GDM1 (cell line): ENCODE results near the gene DPM2.

Experiments
- DNase-seq: peaks from one replicate; lab custom pipeline; 2025; lab: John Stamatoyannopoulos, UW

The DPM2 gene

DNA sequence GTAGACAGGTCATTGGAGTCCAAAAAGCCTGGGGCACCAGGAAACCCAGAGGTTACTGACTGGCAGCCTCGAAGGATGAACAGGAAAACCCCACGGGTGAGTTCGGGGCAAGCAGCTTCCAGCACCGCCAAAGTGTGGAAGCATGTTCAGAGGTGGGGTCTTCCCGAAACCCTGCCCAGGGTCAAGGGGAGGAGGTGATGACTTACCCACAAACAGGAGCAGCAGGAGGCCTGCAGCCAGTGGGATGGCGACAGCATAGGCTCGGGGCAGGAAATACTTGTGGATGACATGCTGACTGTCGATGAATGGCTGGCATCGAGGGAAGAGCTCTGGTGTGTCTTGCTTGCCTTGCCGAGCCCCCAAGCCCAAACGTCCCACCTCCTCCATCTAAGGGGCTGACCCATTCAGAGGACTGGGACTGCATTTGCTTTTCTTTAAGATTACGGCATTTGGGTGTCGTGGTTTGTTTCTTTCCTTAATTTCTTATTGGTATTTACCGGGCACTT lies 1.3 kb downstream of the DPM2 start:
- DNase-seq, result no peak

DNA sequence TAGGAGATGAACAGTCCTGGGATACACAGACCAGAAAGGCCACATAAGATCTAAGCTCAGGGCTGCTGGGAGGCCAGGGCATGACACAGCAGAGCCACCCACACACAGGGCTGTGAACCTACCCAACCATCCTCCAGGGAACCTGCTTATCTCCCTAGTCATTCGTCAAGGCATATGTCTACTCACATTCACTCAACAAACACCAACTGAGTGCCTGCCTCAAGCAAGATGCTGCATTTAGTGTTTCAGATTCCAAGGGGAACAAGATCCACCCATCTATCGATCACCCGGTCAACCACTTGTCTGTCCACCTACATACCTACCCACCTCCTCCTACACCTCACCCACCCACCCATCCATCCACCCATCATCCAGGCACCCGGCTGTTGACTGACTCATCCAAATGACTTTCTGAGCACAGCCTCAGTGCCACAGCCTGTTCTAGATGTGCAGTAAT lies 1.9 kb downstream of the DPM2 start:
- DNase-seq, result no peak

DNA sequence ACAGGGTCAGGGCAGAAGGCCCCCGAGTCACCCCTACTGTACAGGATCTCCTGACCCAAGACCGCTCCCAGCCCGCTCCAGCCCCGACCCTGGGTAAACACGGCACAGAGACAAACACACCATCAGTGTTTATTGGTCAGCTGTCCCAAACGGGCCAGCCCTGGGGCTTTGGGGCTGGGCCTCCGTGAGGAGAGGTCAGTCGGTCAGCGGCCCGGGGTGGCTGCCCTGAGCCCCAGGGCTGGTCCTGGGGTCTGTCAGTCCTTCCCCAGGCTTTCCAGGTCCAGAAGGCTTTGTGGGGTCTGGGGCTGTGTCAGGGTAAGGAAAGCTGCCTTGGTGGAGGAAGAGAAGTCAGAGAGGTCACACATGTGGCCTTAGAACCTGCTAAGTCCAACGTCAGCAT lies 2.7 kb downstream of the DPM2 start:
- no peak for DNase-seq

DNA sequence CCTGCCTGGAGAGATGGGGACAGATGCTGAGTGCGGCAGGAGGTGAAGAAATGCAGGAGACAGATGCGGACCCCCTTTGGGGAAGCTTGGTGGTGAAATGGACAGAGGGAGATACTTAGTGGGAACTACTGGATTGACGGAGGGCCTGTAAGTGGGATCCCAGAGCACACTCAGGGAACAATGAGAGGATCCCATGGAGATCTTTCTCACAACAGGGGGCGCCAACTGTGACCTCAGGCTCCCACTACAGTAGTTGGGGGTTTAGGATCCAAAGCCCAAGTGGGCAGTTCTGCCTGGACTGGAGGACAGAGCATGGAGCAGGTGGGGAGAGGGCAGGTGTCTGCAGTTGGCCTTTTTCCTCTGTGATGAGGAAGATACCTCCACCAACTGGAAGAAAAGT lies 3.4 kb downstream of the DPM2 start:
- DNase-seq, result no peak

DNA sequence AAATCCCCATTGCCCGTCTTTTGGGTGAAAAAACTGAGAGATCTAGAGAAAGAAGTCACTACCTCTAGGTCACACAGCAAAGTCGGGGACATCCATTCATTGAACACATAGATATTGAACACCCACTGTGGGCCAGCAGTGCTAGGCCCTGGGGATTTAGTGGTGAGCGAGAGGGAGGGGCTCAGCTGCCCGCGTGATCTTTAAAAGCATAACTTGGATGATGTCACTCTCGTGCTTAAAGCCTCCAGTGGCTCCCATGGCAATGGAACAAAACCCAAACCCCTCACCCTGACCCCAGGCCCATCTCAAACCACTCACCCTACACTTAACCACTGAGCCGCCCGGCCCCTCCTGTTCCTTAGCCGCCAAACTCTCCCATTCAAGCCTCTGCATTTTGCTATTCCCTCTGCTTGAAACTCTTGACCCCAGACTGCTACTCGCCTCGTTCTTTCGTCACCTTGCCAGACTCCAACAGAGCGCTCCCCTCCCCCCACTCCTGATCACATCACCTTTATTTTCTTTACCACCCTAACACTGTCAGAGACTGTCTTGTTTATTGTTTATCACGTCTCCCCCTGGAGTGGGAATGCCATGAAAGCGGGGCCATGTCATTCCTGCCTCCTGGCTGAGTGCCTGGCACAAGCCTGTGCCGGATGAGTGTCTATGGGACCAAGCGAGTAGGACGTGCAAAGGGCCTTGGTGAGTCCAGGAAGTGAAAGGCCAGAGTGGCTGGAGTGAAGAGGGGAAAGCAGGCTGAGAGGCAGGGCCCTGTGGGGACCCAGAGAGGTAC lies 6.4 kb downstream of the DPM2 start:
- DNase-seq, result no peak

DNA sequence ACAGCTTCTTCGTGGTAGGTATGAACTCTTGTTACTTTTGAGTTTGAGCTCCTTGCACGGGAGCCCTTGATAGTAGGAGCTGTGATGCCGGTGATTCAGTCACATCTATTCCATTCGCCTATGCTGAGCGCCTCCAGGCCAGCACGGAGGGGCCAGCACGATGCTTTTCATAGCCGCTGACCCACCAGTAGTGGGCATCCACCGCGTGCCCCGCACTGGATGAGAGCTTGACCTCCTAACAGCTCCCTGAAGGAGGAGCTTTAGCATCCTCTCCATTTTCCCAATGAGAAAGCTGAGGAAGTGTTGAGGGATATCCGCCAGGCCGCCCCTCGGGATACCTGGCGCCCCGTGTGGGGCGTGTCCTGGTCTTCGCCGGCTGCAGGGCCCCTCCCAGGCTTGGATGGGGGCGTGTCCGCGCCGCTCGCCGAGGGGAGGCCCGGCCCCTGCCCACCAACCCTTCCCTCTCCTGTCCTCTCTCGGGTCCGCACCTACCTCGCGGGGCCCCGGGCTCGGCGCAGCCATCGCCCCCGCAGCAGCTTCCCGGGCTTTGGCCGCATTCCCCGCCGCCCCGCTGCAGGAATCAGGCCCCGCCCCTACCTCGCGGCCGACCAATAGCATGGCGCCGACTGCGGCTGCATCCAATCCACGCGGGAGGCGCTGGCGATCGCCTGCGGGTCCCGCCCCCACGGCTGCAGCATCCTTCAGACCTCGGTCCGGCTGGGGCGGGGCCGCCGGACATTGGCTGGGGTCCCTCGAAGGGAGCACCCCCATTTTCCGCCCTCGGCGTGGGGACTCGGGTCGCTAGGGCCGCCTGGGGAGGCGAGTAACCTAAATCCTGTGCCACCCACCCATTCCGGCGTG lies 7.2 kb downstream of the DPM2 start, which contains the start of gene PIP5KL1:
Gene PIP5KL1 (minus strand): TSS at position 547 of the 861 bp plus-strand sequence. CDS start 25 bp downstream, at position 522.
- DNase-seq, result peak; percentile 29

DNA sequence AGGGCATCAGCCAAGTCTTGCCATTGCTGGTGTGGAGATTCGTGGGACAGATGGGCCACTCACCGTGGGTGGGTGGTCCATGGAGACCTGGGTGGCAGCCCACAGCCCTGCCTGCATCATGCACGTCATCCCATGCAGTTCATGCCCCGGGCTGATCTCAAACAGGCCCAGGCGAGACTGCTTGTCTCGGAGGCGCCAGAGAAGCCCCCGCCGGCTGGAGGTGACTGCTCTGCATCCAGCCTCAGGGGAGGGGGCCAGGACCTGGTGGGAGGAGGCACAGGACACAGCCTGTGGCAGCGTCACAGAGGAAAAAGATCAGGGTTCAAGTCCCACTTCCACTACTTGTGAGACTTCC lies 8.1 kb downstream of the DPM2 start:
- DNase-seq, result no peak

DNA sequence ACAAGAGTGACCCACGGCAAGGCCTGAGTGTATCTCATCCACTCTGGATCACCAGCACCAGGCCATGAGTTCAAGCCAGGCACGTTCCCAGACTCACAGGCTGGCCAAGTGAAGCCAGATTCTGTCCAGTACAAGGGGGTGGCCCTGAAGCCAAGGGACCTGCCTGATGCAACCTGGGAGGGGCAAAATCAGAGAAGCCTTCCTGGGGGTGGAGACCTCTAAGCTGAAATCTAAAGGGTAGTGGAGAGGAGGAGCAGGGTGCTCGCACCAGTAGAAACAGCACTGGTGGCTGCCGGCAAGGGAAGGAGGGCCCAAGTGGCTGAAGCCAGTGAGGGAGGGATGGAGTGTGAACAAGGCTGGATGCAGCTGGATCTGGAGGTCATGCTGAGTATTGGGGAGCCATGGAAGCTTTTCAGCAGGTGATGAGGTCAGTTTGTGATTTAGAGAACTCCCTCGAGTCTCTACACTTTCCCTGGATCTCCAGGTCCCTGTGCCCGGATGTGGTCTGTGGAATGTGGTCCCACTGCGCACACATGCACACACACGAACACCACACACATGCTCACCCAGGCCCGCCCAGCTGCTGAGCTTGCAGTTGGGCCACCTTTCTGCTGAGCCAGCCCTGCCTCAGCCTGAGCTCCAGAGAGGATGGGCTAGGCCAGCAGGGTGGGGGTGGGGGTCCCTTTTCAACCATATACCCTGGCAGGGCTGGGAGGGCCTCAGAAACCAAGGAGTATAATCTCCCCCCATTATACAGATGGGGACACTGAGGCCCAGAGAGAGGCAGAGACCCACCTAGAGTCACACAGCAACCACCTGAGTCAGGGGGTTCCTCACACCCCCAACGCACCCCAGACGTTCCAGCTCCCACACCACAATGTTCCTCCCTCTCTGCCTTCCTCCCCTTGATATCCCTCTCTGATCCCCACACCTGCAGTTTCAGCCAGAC lies 8.7 kb downstream of the DPM2 start:
- no peak for DNase-seq

DNA sequence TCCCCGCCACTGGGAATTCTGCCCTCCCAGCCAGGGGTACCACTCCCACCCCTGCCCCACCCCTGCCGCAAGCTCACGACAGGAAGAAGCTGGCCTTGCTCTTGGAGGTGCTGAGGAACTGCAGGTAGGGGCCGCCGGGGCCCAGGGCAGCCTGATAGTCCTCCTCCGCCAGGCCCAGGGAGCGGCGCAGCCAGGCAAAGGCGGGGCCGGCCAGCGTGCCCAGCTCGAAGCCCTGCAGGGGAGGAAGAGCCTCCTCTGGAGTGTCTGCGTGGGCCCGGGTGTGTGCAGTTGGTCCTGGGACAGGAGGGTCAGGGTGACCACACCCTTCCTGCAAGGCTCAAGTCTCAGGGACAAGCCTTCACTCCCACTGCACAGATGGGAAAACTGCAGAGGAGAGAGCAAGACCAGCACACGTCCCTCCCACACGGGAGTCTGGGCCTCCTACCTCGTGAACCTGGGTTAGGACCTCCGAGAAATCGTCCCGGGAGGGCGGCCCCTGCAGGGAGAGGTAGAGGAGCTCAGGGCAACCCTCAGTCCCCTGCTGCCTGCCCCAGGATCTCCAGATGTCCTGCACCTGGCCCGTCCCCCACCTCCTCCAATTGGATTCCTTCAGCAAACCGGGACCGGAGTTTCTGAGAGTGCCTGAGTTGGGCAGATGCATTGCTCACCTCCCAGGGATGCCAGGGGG lies 9.5 kb downstream of the DPM2 start:
- DNase-seq, result no peak

DNA sequence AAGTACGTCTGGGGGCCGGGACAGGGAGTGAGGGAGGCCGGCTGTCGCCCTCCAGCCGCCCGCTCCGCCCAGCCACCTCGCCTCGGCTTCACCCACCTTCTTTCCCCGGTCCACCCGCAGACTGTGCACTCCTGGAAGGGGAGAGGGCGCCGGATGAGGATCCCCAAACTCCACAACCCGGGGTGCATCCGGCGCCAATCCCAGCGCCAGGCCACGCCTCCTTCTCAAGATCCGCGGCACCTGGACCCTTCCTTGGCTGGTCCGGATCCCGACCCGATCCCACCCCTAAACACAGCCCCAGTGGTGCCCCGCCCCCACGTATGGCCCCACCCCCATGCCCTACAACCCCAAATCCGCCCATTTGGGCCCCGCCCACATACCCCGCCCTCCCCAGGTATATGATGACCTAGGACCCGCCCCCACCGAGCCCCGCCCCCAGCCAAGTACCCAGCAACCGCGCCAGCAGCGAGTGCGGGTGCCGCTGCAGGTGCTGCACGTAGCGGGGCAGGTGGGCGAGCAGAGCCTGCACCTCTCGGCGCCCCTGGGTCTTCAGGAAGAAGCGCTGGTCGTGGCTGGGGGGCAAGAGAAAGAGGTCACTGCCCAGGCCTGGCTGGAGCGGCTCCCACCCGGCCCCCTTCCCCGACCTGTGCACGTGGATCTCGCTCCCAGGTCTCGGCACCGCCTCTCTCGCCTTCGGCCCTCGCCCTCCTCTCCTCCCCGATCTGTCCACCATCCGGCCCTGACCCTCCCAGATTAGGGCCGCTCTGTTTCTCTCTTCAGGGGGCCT lies 10.3 kb downstream of the DPM2 start:
- no peak for DNase-seq

DNA sequence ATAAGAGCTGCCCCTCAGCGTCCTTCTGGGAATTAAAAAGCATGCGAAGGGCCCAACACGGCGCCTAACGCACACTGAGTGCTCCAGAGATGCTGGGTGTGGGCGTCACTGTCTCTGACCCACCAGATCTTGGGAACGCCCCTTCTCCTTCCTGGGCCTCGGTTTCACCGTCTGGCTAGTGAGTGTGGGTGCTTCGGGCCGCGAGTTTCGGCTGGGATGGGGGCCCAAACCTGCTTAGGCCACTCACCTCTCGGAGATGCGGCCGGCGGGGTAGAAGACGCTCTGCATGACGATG lies 10.8 kb downstream of the DPM2 start:
- DNase-seq, result no peak

DNA sequence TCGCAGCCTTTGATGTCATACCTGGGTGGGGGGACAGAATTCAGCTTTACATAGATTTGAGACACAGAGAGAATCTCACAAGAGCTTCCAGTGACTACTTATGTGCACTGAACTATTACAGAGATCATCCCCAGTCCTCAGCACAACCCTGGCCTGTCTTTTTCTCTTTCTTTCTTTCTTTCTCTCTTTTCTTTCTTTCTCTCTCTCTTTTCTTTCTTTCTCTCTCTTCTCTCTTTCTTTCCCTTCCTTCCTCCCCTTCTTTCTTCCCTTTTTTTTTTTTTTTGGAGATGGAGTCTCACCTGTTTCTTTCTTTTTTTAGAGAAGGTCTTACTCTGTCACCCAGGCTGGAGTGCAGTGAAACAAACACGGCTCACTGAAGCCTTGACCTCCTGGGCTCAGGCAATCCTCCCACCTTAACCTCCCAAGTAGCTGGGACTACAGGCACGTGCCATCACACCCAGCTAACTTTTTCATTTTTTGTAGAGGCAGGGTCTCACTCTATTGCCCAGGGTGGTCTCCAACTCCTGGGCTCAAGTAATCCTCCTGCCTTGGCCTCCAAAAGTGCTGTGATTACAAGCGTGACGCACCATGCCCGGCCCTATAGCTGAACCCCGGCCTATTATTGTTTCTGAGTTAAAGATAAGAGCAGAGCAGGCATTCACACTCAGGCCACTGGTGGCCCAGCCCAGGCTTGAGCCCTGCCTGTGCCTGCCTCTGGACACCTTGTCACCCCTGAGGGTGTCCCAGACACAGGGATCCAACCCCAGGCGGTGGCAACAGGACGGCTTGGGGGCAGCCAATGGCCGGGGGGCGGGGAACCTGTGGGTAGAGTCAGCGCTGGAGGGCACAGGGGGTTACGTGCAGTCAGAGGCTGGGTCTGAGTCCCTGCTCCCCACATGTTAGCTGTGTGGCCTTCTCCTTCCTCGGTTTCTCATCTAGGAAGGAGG lies 11.4 kb downstream of the DPM2 start:
- no peak for DNase-seq

DNA sequence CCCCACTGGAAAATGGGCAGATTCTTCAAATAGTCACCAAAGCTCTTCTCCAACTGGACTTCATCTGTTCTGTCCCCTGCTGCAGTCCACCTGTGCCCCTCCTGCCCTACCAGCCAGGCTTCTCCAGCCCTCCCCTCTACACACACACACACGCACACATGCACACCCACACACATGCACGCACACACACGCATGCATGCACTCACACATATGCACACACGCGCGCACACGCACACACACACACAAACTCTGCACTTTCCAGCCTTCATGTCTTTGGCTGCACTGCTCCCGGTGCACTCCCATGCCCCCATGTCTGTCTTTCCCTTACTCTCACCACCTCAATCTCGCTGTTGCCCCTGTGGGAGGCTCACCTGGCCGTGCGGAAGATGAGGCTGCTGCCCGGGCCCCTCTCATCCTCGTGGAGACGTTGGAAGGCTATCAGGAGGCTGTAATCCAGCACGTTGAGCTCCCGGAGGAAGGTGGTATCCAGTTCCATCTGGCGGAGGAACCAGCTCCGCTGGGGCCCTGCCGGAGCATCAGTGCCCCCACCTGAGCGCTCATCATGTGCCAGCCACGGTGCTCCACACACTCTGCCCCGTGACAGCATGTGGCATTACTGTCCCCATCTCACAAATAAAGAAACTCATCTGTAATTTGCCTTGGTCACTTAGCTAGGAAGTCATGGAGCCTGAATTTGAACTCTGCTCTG lies 12.8 kb downstream of the DPM2 start:
- DNase-seq, result no peak

DNA sequence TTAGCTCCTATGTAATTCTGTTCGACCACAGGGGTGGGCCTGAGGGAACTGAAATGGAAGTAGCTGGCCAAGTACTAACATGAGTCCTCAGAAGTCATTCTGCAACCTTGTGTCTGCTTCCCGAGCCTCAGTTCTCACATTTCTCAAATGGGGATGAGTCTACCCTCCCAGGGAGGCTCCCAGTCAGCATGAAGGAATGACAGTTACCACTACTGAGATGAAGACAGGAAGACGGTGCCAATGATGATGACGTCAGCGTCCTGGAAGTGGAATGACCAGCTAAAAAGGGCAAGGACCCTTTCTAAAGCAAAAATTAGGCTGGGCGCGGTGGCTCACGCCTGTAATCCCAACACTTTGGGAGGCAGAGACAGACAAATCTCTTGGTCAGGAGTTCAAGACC lies 13.9 kb downstream of the DPM2 start:
- DNase-seq, result no peak

DNA sequence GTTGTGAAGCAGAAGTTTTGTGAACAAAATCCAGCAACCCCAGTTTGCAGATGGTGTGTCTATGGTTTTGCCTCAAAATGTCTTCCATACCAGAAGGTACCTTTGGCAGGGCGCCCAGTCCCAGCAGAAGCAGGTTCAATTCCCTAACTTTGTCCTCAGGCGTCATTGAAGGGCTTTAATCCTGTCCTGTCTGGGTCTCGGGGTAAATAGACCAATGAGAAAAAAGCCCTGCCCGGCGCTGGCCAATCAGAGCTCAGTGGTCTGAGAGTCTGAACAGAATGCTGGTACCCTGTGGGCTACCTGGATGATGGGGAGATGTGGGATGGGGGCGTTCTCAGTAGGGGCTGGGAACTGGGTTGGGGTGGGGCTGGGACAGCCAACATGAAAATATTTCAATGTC lies 14.6 kb downstream of the DPM2 start:
- DNase-seq, result no peak

DNA sequence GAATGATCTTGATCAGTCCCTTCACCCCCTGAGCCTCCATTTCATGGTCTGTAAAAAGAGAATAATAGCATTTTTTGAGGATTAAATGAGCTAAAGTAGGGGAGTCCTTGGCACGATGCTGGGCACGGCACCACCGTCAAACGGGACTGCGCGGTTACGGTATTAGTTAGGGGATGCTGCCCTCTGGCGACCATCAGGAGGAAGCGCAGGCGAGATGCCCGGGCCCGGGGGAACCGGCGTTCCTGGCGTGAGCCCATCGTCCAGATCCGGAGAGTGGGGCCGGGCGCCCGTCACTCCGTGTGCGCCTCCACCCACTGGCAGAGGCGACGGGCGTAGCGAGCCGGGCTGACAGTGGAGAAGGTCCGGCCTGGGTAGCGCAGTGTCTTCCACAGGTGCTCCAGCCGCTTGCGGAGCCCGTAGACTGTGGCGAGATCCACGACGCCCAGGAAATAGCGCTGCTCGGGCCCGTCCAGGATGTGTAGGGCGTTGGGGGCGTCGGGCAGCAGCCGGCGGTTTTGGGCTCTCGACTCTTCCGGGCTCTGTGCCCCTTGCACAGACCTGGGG lies 16.0 kb downstream of the DPM2 start:
- DNase-seq, result peak; percentile 30

DNA sequence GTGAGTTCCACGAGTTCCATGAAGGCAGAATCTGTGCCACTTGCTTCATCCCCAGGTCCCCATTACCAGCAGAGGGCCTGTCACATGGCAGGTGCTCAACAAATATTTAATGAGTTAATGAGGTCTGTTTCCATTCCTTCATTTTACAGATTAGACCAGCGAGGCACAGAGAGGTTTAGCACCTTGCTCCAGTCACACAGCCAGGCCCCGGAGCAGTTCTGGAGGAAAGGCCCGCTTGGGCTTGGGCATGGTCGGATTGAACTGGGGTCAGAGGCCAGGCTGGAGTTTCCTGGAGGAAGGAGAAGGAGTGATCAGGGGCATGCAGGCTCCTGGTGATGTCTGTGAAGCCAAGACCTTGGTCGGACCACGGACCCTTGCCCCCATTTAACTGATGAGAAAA lies 16.9 kb downstream of the DPM2 start:
- no peak for DNase-seq

DNA sequence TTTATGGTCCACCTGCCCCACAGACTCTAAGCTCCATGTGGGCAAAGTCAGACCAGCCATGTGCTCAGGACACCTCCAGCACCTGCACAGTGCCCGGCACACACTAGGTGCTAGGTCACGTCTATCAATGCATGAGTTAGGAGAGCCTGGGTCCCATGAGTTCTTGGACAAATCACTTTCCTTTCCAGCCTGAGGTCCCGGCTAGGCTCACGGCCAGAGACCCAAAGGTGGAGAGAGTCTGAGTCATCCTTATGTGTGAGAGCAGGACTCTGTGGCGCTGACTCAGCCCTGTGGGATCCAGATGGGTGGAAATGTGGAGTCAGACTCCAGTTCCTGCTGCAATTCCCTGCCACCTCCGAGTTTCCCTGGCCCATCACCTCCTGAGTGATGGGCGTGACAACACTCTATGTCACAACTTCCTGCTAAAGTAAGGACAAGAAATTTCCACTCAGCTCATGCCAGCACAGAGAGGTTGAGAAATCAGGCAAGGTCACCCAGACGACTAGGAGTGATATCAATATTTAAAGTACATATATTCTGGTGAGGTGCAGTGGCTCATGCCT lies 18.3 kb downstream of the DPM2 start:
- DNase-seq, result no peak
